Naive thymus-derived CD4-positive, alpha-beta T cell (primary cell): ENCODE measurements around the gene DNPH1. TPM values are rescaled to one million over a fixed set of nuclear protein-coding genes. Genes with fewer than 3 reads are reported as not detected.
A peak's percentile ranks its signal among the peaks of the same experiment; 100 is the strongest.

ENCODE experiments used
- ATAC-seq: fragments of 150-1000 bp; cut with Tn5 transposase; 2 replicates; pipeline ENCODE4 v1.10.0; 2021; ENCODE audit warnings: mild to moderate bottlenecking, moderate library complexity
- CTCF ChIA-PET: fragments of 350-600 bp; sonication (Branson Sonifier 250); formaldehyde crosslinking; loops from one replicate; lab custom pipeline; 2021; ENCODE audit warnings: antibody characterized with exemption; lab: Charles Lee
- POLR2A ChIA-PET: fragments of 350-600 bp; sonication (Branson Sonifier 250); formaldehyde crosslinking; loops from one replicate; lab custom pipeline; 2021; ENCODE audit warnings: antibody characterized with exemption, inconsistent platforms; lab: Charles Lee
- DNase-seq, 9 donors: peaks; one replicate each; pipeline versions ENCODE4 v3.0.0 to v3.0.0-alpha.2; 2020 to 2022; ENCODE audit warnings: mixed read lengths in 1 of 9
- H3K27ac ChIP-seq: one replicate; pipeline ENCODE4 v1.7.0; 2013; ENCODE audit warnings: mild to moderate bottlenecking, low read depth, low read length, moderate library complexity
- H3K27me3 ChIP-seq, 2 donors: one replicate each; pipeline ENCODE4 v1.7.0; 2013; ENCODE audit warnings: low read length in 2 of 2, mild to moderate bottlenecking in 2 of 2, moderate library complexity in 2 of 2; ENCODE audit not compliant: control insufficient read depth in 2 of 2, insufficient read depth in 2 of 2
- H3K36me3 ChIP-seq, 3 experiments: 1 replicate in 2 of 3; 2 replicates in 1 of 3; pipeline ENCODE4 v1.7.0; 2013; ENCODE audit warnings: low read length in 3 of 3, mild to moderate bottlenecking in 3 of 3, moderate library complexity in 1 of 3; ENCODE audit not compliant: insufficient read depth in 3 of 3, control insufficient read depth in 2 of 3
- H3K4me1 ChIP-seq, 2 donors: one replicate each; pipeline ENCODE4 v1.7.0; 2013; ENCODE audit warnings: low read length in 2 of 2, mild to moderate bottlenecking in 2 of 2, moderate library complexity in 1 of 2; ENCODE audit not compliant: control insufficient read depth in 2 of 2, insufficient read depth in 2 of 2
- H3K4me3 ChIP-seq: 2 replicates; pipeline ENCODE4 v1.7.0; 2013; ENCODE audit warnings: mild to moderate bottlenecking, low read length
- H3K9me3 ChIP-seq, 3 experiments: 1 replicate in 2 of 3; 2 replicates in 1 of 3; pipeline ENCODE4 v1.7.0; 2013; ENCODE audit warnings: low read length in 3 of 3; ENCODE audit not compliant: control insufficient read depth in 2 of 3
- H3K27ac Mint-ChIP-seq, 9 donors: one replicate each; pipeline ENCODE4 v1.8.0; 2020 to 2022; ENCODE audit warnings: mixed read lengths in 9 of 9, mild to moderate bottlenecking in 8 of 9, moderate library complexity in 5 of 9, inconsistent platforms in 2 of 9
- H3K27me3 Mint-ChIP-seq, 5 donors: one replicate each; pipeline ENCODE4 v1.8.0; 2021 to 2022; ENCODE audit warnings: mixed read lengths in 5 of 5, mild to moderate bottlenecking in 1 of 5
- H3K36me3 Mint-ChIP-seq, 5 donors: one replicate each; pipeline ENCODE4 v1.8.0; 2020 to 2022; ENCODE audit warnings: mixed read lengths in 5 of 5, mild to moderate bottlenecking in 3 of 5, inconsistent platforms in 1 of 5
- H3K4me1 Mint-ChIP-seq, 7 donors: one replicate each; pipeline ENCODE4 v1.8.0; 2020 to 2022; ENCODE audit warnings: mixed read lengths in 7 of 7, mild to moderate bottlenecking in 3 of 7, inconsistent platforms in 1 of 7
- H3K4me3 Mint-ChIP-seq, 10 donors: one replicate each; pipeline ENCODE4 v1.8.0; 2020 to 2022; ENCODE audit warnings: mild to moderate bottlenecking in 10 of 10, mixed read lengths in 10 of 10, moderate library complexity in 6 of 10, inconsistent platforms in 2 of 10
- H3K9me3 Mint-ChIP-seq, 11 donors: one replicate each; pipeline ENCODE4 v1.8.0; 2020 to 2022; ENCODE audit warnings: mixed read lengths in 11 of 11, mild to moderate bottlenecking in 4 of 11, inconsistent platforms in 1 of 11, moderate library complexity in 1 of 11
- intact Hi-C, 2 donors: fragments of 100-400 bp; cut with micrococcal nuclease; formaldehyde crosslinking; loops; one replicate each; pipeline ENCODE4 v1.15.1; 2023
- polyA plus RNA-seq, 2 donors: library from polyadenylated mRNA; unstranded; fragments of 300-500 nt; fragmentation: Illumina TruSeq; gene quantifications; one replicate each; pipeline ENCODE4 v1.2.3, GENCODE V29; 2021
- total RNA-seq, 6 experiments: library from RNA in 5 of 6; stranded (reverse) in 5 of 6; gene quantifications; 1 replicate in 5 of 6; 2 replicates in 1 of 6; pipeline ENCODE4 v1.2.3 and lab custom pipeline; 2021 to 2026

Gene DNPH1
- total and polyA plus RNA-seq, 7 experiments from 2014 or later = 25.4 to 141 (median 36.4) TPM

GRCh38 chr6:43229803-43230620 is 731 bp upstream of the DNPH1 start:
- no peak for ATAC-seq
- H3K4me3 ChIP-seq = peak overlapping the region; percentile 53

GRCh38 chr6:43226192-43226851 is 3.0 kb downstream of the DNPH1 start:
- no peaks in the 10 kb centered on the region for H3K9me3 ChIP-seq
- ATAC-seq (no peak), DNase-seq (no peak)
- Mint-ChIP-seq H3K36me3 (peaks cover 0 to 21% (median 0%) of the 10 kb centered on the region in 5 donors), H3K4me3 (peak overlapping the region; percentile 13 to 61 (median 33)), H3K9me3 (peaks cover 0 to 2% (median 0%) of the 10 kb centered on the region in 11 donors), H3K27me3 (peaks cover 0 to 2% (median 0%) of the 10 kb centered on the region in 5 donors), H3K4me1 (peaks cover 29 to 67% (median 57%) of the 10 kb centered on the region in 7 donors), H3K27ac (peak overlapping the region; percentile 82 to 100 (median 99))
- no peak overlapping the region for H3K4me3 ChIP-seq
- H3K4me1 ChIP-seq = peaks cover 14 to 35% of the 10 kb centered on the region in 2 donors
- peaks cover 0 to 18% (median 0%) of the 10 kb centered on the region in 3 experiments for H3K36me3 ChIP-seq
- ChIA-PET POLR2A (interaction anchor here (0.6 to 1.5 kb wide), 3 partner anchors 41 to 269 kb away, joined by 3 to 4 read pairs (median 4); no protein-coding TSS in a partner anchor), CTCF (interaction anchor here (1.0 to 1.5 kb wide), 2 partner anchors 14 to 52 kb away, joined by 3 to 4 read pairs; no protein-coding TSS in a partner anchor)
- H3K27me3 ChIP-seq = no peaks in the 10 kb centered on the region
- intact Hi-C loops = loop anchor here in 1 of 2 donors (10.0 kb wide), 1 partner anchor 1492 kb away; the partner anchor contains the start of gene TFEB
- peak overlapping the region; percentile 99 for H3K27ac ChIP-seq

More at GRCh38 chr6:43229803-43230620, 731 bp upstream of the DNPH1 start:
- Mint-ChIP-seq H3K9me3 (peaks cover 0 to 3% (median 0%) of the 10 kb centered on the region in 11 donors), H3K4me1 (peaks cover 24 to 42% (median 35%) of the 10 kb centered on the region in 7 donors), H3K36me3 (peaks cover 0 to 12% (median 0%) of the 10 kb centered on the region in 5 donors), H3K27ac (peak overlapping the region; percentile 91 to 98 (median 93)), H3K27me3 (peaks cover 0 to 16% (median 0%) of the 10 kb centered on the region in 5 donors), H3K4me3 (peak overlapping the region; percentile 87 to 95 (median 91))
- Histone ChIP-seq H3K36me3 (no peaks in the 10 kb centered on the region), H3K9me3 (no peaks in the 10 kb centered on the region), H3K27me3 (no peaks in the 10 kb centered on the region), H3K27ac (peak overlapping the region; percentile 88), H3K4me1 (peaks cover 0 to 17% of the 10 kb centered on the region in 2 donors)
- CTCF ChIA-PET = interaction anchor here (0.7 to 2.5 kb wide), 10 partner anchors 13 to 171 kb away, joined by 3 to 8 read pairs (median 4); no protein-coding TSS in a partner anchor
- intact Hi-C loops = loop anchor here (1.0 to 10.0 kb wide), 8 partner anchors 17 to 1495 kb away; partner anchors contain the start of genes CNPY3 (in 1 of the 2), SRF (in 1 of the 2), TFEB (in 1 of the 2) and ZNF318 (in 1 of the 2)
- no peak for DNase-seq
- POLR2A ChIA-PET = interaction anchor here (0.9 to 2.3 kb wide), 12 partner anchors 14 to 400 kb away, joined by 3 to 9 read pairs (median 4); partner anchors contain the start of genes CNPY3, CRIP3, CUL9 and GTPBP2

GRCh38 chr6:43223175-43223574 is 6.1 kb downstream of the DNPH1 start:
- ATAC-seq = no peak
- Mint-ChIP-seq H3K4me1 (peaks cover 22 to 68% (median 50%) of the 10 kb centered on the region in 7 donors), H3K9me3 (no peaks in the 10 kb centered on the region), H3K27ac (peak overlapping the region; percentile 95 to 100 (median 99)), H3K4me3 (peak overlapping the region in 2 of 10 donors; percentile 6 to 42), H3K27me3 (no peaks in the 10 kb centered on the region), H3K36me3 (peaks cover 0 to 26% (median 4%) of the 10 kb centered on the region in 5 donors)
- no peak for DNase-seq
- no peak overlapping the region for H3K4me3 ChIP-seq
- peaks cover 0 to 43% (median 0%) of the 10 kb centered on the region in 3 experiments for H3K36me3 ChIP-seq
- H3K27me3 ChIP-seq = no peaks in the 10 kb centered on the region
- CTCF ChIA-PET = no interaction called here
- H3K4me1 ChIP-seq = peaks cover 14 to 32% of the 10 kb centered on the region in 2 donors
- POLR2A ChIA-PET = interaction anchor here (1.0 to 1.5 kb wide), 3 partner anchors 9 to 52 kb away, joined by 4 to 5 read pairs (median 5); no protein-coding TSS in a partner anchor
- no peaks in the 10 kb centered on the region for H3K9me3 ChIP-seq
- intact Hi-C loops = loop anchor here in 1 of 2 donors (10.0 kb wide), 1 partner anchor 1488 kb away; the partner anchor contains the start of gene TFEB
- peak overlapping the region; percentile 99 for H3K27ac ChIP-seq

GRCh38 chr6:43222418-43223059 is 6.7 kb downstream of the DNPH1 start:
- intact Hi-C loops = loop anchor here in 1 of 2 donors (10.0 kb wide), 1 partner anchor 1488 kb away; the partner anchor contains the start of gene TFEB

GRCh38 chr6:43221046-43221972 is 8.0 kb downstream of the DNPH1 start:
- ChIA-PET CTCF (interaction anchor here (0.6 to 0.8 kb wide), 2 partner anchors 54 to 562 kb away, joined by 3 read pairs; no protein-coding TSS in a partner anchor), POLR2A (interaction anchor here (0.9 to 1.2 kb wide), 3 partner anchors 22 to 162 kb away, joined by 3 read pairs; no protein-coding TSS in a partner anchor)
- Histone ChIP-seq H3K4me3 (no peak overlapping the region), H3K9me3 (no peaks in the 10 kb centered on the region), H3K4me1 (peaks cover 14 to 28% of the 10 kb centered on the region in 2 donors), H3K27me3 (no peaks in the 10 kb centered on the region), H3K36me3 (peaks cover 0 to 58% (median 2%) of the 10 kb centered on the region in 3 experiments), H3K27ac (peak overlapping the region; percentile 99)
- Mint-ChIP-seq H3K27me3 (no peaks in the 10 kb centered on the region), H3K36me3 (peaks cover 8 to 29% (median 14%) of the 10 kb centered on the region in 5 donors), H3K4me1 (peaks cover 17 to 56% (median 39%) of the 10 kb centered on the region in 7 donors), H3K27ac (peak overlapping the region; percentile 45 to 100 (median 95)), H3K4me3 (no peak overlapping the region), H3K9me3 (no peaks in the 10 kb centered on the region)
- intact Hi-C loops = loop anchor here in 1 of 2 donors (10.0 kb wide), 1 partner anchor 1487 kb away; the partner anchor contains the start of gene TFEB
- ATAC-seq = no peak
- DNase-seq = no peak

More at GRCh38 chr6:43222418-43223059, 6.7 kb downstream of the DNPH1 start:
- H3K36me3 Mint-ChIP-seq = peaks cover 2 to 27% (median 7%) of the 10 kb centered on the region in 5 donors
- no peak overlapping the region for H3K4me3 ChIP-seq
- H3K27me3 ChIP-seq = no peaks in the 10 kb centered on the region
- no peaks in the 10 kb centered on the region for H3K9me3 Mint-ChIP-seq
- ATAC-seq (no peak), DNase-seq (no peak)
- POLR2A ChIA-PET = interaction anchor here (1.0 kb wide), 1 partner anchor 10 kb away, joined by 5 read pairs; no protein-coding TSS in a partner anchor
- peaks cover 14 to 28% of the 10 kb centered on the region in 2 donors for H3K4me1 ChIP-seq
- H3K27me3 Mint-ChIP-seq = no peaks in the 10 kb centered on the region
- peaks cover 0 to 45% (median 0%) of the 10 kb centered on the region in 3 experiments for H3K36me3 ChIP-seq
- H3K4me3 Mint-ChIP-seq = peak overlapping the region in 1 of 10 donors; percentile 42
- peaks cover 17 to 62% (median 45%) of the 10 kb centered on the region in 7 donors for H3K4me1 Mint-ChIP-seq
- no peaks in the 10 kb centered on the region for H3K9me3 ChIP-seq
- H3K27ac ChIP-seq = peak overlapping the region; percentile 99
- peak overlapping the region; percentile 72 to 100 (median 99) for H3K27ac Mint-ChIP-seq
- CTCF ChIA-PET = no interaction called here
